GM12878 (cell line): ENCODE data around the gene MST1. TPM values are rescaled to one million over a fixed set of nuclear protein-coding genes. Genes with fewer than 3 reads are reported as not detected.
A peak's percentile ranks its signal among the peaks of the same experiment; 100 is the strongest.

Experiments used
- ATAC-seq: fragments of 200-7000 bp; cut with Tn5 transposase; 3 replicates; pipeline ENCODE4 v1.9.1; 2020; ENCODE audit warnings: mild to moderate bottlenecking, moderate library complexity
- BruUV-seq: library from RNA; stranded (reverse); fragments of 400-500 nt; replicated peaks from 2 replicates; lab custom pipeline; 2021; lab: Mats Ljungman, UMichigan
- CTCF ChIA-PET: fragments of 300-600 bp; sonication (Branson Sonifier 250); formaldehyde crosslinking; extraction: SDS; loops from one replicate; lab custom pipeline; 2021; ENCODE audit warnings: inconsistent platforms; lab: Yijun Ruan, JAX
- POLR2A ChIA-PET: fragments of 350-600 bp; formaldehyde crosslinking; extraction: SDS; loops from one replicate; lab custom pipeline; 2021; ENCODE audit warnings: inconsistent platforms; lab: Charles Lee
- RAD21 ChIA-PET: fragments of 300-600 bp; sonication (Branson Sonifier 250); formaldehyde crosslinking; loops from one replicate; lab custom pipeline; 2023; ENCODE audit warnings: antibody characterized with exemption; ENCODE audit not compliant: unreplicated experiment; lab: Charles Lee
- SMC1A ChIA-PET: fragments of 300-600 bp; sonication (Branson Sonifier 250); formaldehyde crosslinking; loops from one replicate; lab custom pipeline; 2023; ENCODE audit not compliant: unreplicated experiment, uncharacterized antibody; lab: Charles Lee
- DNase-seq: peaks from one replicate; pipeline ENCODE4 v3.0.0-alpha.2; 2011; ENCODE audit warnings: low read depth, low spot score
- FAIRE-seq: peaks from 3 replicates; lab custom pipeline; 2011; peaks lifted over from hg19 to GRCh38; lab: Jason Lieb, UNC
- H2AFZ ChIP-seq: 2 replicates; pipeline ENCODE4 v1.6.0; 2011; ENCODE audit warnings: low read depth, low read length, control low read depth; ENCODE audit not compliant: control insufficient read depth
- H3K27ac ChIP-seq: 2 replicates; pipeline ENCODE4 v1.5.1; 2011; ENCODE audit warnings: control low read depth; ENCODE audit not compliant: control insufficient read depth, insufficient read depth
- H3K27me3 ChIP-seq, 2 experiments: replicated peaks in 1 of 2; 2 replicates each; pipeline versions ENCODE4 v1.6.0 to v1.6.1; 2011; ENCODE audit warnings: low read length in 1 of 2; ENCODE audit not compliant: control insufficient read depth in 2 of 2, insufficient read depth in 2 of 2
- H3K36me3 ChIP-seq, 2 experiments: 2 replicates each; pipeline ENCODE4 v1.5.1; 2011; ENCODE audit warnings: low read length in 1 of 2; ENCODE audit not compliant: control insufficient read depth in 2 of 2, insufficient read depth in 2 of 2
- H3K4me1 ChIP-seq: 2 replicates; pipeline ENCODE4 v1.6.1; 2011; ENCODE audit warnings: mild to moderate bottlenecking, low read length, moderate library complexity, mixed read lengths; ENCODE audit not compliant: control insufficient read depth, insufficient read depth
- H3K4me2 ChIP-seq: 2 replicates; pipeline ENCODE4 v1.6.0; 2011; ENCODE audit warnings: control low read depth; ENCODE audit not compliant: control insufficient read depth, insufficient read depth
- H3K4me3 ChIP-seq: fragments of 200-600 bp; sonication (generic); 2 replicates; pipeline ENCODE4 v1.5.1; 2016
- H3K79me2 ChIP-seq: 2 replicates; pipeline ENCODE4 v1.6.0; 2011; ENCODE audit warnings: low read length; ENCODE audit not compliant: control insufficient read depth, insufficient read depth
- H3K9ac ChIP-seq: 2 replicates; pipeline ENCODE4 v1.8.0; 2011; ENCODE audit warnings: low read length, control low read depth, mixed read lengths; ENCODE audit not compliant: control insufficient read depth, insufficient read depth
- H3K9me3 ChIP-seq: replicated peaks from 3 replicates; pipeline ENCODE4 v1.5.1; 2011; ENCODE audit warnings: mild to moderate bottlenecking, low read length; ENCODE audit not compliant: control insufficient read depth, insufficient read depth
- H4K20me1 ChIP-seq: 2 replicates; pipeline ENCODE4 v1.6.0; 2011; ENCODE audit not compliant: control insufficient read depth, insufficient read depth
- ASH2L ChIP-seq: fragments of 300-600, 200-600 bp; sonication (generic); IDR thresholded peaks from 2 replicates; pipeline ENCODE4 v1.6.1; 2017; ENCODE audit warnings: low read depth, mild to moderate bottlenecking, borderline replicate concordance
- LARP7 ChIP-seq: fragments of 450-650 bp; IDR thresholded peaks from 2 replicates; pipeline ENCODE4 v1.6.1; 2017; ENCODE audit warnings: mild to moderate bottlenecking
- MTA2 ChIP-seq: fragments of 450-650 bp; IDR thresholded peaks from 2 replicates; pipeline ENCODE4 v1.6.1; 2016; ENCODE audit warnings: low read depth, mild to moderate bottlenecking, moderate library complexity
- POLR2AphosphoS5 ChIP-seq: IDR thresholded peaks from 2 replicates; pipeline ENCODE4 v1.6.1; 2011; ENCODE audit warnings: mild to moderate bottlenecking, low read length, inconsistent platforms
- SMARCA5 ChIP-seq: fragments of 450-650 bp; IDR thresholded peaks from 2 replicates; pipeline ENCODE4 v1.6.1; 2017; ENCODE audit warnings: mild to moderate bottlenecking
- SP1 ChIP-seq: IDR thresholded peaks from one replicate; pipeline ENCODE4 v1.6.1; 2011; ENCODE audit warnings: low read depth, low read length
- SREBF1 ChIP-seq: IDR thresholded peaks from 2 replicates; pipeline ENCODE4 v1.6.1; 2012; ENCODE audit warnings: mild to moderate bottlenecking, low read length
- YY1 ChIP-seq: IDR thresholded peaks from 2 replicates; pipeline ENCODE4 v1.6.1; 2011; ENCODE audit warnings: low read depth, mild to moderate bottlenecking, low read length
- WGBS: methylation state at CpG from one replicate; pipeline ENCODE4 v1.1.6; 2016; ENCODE audit warnings: low lambda C conversion rate; ENCODE audit not compliant: insufficient replicate concordance, insufficient coverage; ENCODE audit errors: missing lambda C conversion rate; 5-methylcytosine and 5-hydroxymethylcytosine counted together
- in situ Hi-C: fragments of 300-500 bp; cut with MboI; formaldehyde crosslinking; loops from 9 replicates; pipeline ENCODE4 v1.14.3; 2018; ENCODE audit warnings: mixed read lengths
- intact Hi-C: fragments of 100-400 bp; cut with micrococcal nuclease; formaldehyde crosslinking; loops from one replicate; pipeline ENCODE4 v1.14.2; 2022; ENCODE audit not compliant: unreplicated experiment
- polyA plus RNA-seq, 11 experiments: library from polyadenylated mRNA; depleted of rRNA in 4 of 11; unstranded in 6 of 11; stranded (reverse) in 5 of 11; fragments of >200 nt; fragmentation: Nextera tagmentation in 4 of 11; fragmentation: Illumina TruSeq in 1 of 11; extraction: Ambion mirVana in 4 of 11; extraction: Trizol in 1 of 11; gene quantifications; 1 replicate in 1 of 11; 2 replicates in 10 of 11; pipeline versions ENCODE4 v1.2.1 to v1.2.3, GENCODE V29; 2011 to 2016; ENCODE audit warnings: inconsistent platforms in 2 of 11, missing spikeins in 2 of 11, low read depth in 1 of 11
- total RNA-seq, 4 experiments: library from RNA; depleted of rRNA in 3 of 4; stranded (reverse); fragments of >200 nt in 3 of 4; fragmentation: Illumina TruSeq in 1 of 4; extraction: Trizol in 1 of 4; gene quantifications; 2 replicates each; pipeline versions ENCODE4 v1.2.1 to v1.2.3, GENCODE V29; 2013 to 2021
- TF ChIP-seq, protein P1 (sequence below), 3 experiments: IDR thresholded peaks in 2 of 3; conservative IDR thresholded peaks in 1 of 3; 2 replicates each; pipeline ENCODE4 v1.5.1; 2011; ENCODE audit warnings: low read depth in 3 of 3, low read length in 3 of 3, mild to moderate bottlenecking in 3 of 3, control low read depth in 2 of 3, moderate library complexity in 2 of 3, inconsistent platforms in 1 of 3, mixed read lengths in 1 of 3; ENCODE audit not compliant: control insufficient read depth in 2 of 3, insufficient read depth in 1 of 3; ENCODE audit errors: extremely low read depth in 1 of 3
- TF ChIP-seq, protein P2 (sequence below): fragments of 450-650 bp; conservative IDR thresholded peaks from 2 replicates; pipeline ENCODE4 v1.6.1; 2017; ENCODE audit warnings: mild to moderate bottlenecking, moderate library complexity

The MST1 gene
- total and polyA plus RNA-seq, 10 of the 15 experiments (the other 5 are each of a cell fraction or from before 2014, with no cell fraction given), result 1.2 to 25.5 (median 4.1) TPM

DNA sequence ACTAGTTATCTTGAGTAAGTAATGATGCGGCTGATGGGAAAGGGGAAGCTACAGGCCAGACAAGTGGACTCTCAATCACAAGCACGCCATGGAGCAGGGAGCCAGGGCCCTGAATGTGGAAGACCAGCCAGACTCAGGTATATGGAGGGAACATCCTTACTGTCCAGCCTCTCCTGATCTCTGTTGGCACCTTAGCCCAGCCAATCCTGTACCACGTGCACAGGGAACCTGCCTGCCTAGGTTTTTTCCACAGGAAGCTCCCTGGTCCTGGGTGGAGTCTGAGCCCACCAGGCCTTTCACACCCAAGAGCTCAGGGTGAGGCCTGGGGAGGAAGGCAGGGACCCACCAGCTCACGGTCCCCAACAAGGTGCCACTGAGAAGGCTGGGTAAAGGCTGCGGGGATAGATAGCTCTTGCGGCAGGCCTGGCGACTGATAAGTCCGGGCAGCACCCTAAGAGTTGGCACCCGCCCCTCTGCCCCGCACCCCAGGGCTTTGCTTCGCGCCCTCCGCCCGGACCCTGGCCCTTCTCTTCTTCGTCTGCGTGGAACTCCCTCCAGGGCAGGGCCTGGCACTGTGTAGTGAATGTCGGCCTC is 16.1 kb downstream of the MST1 start:
- Histone ChIP-seq H4K20me1 (no peaks in the 10 kb centered on the region), H3K4me2 (peak overlapping the region; percentile 99), H3K4me1 (peaks cover 10% of the 10 kb centered on the region), H3K9ac (peak overlapping the region; percentile 90), H3K27me3 (no peaks in the 10 kb centered on the region), H3K27ac (peak overlapping the region; percentile 86), H3K79me2 (peaks cover 20% of the 10 kb centered on the region), H2AFZ (peak overlapping the region; percentile 76), H3K4me3 (peak overlapping the region; percentile 94), H3K9me3 (no peaks in the 10 kb centered on the region), H3K36me3 (peaks cover 0 to 7% of the 10 kb centered on the region in 2 experiments)
- DNase-seq (no peak), ATAC-seq (peak; percentile 11; the same call in 1 of the 3 replicates), FAIRE-seq (peak; percentile 47)
- ChIA-PET RAD21 (interaction anchor here (0.5 to 3.3 kb wide), 3 partner anchors 23 to 136 kb away, joined by 3 to 89 read pairs (median 18); no protein-coding TSS in a partner anchor), POLR2A (interaction anchor here (0.5 to 2.9 kb wide), 11 partner anchors 110 to 666 kb away, joined by 3 to 10 read pairs (median 4); no protein-coding TSS in a partner anchor), CTCF (interaction anchor here (0.6 to 5.3 kb wide), 4 partner anchors 10 to 375 kb away, joined by 3 to 210 read pairs (median 4); no protein-coding TSS in a partner anchor), SMC1A (interaction anchor here (0.9 to 3.3 kb wide), 4 partner anchors 14 to 134 kb away, joined by 3 to 86 read pairs (median 3); no protein-coding TSS in a partner anchor)
- intact Hi-C loops (loop anchor here (5.0 to 10.0 kb wide), 2 partner anchors 221 to 648 kb away; partner anchors contain the start of genes IMPDH2 and NDUFAF3), in situ Hi-C loops (loop anchor here (10.0 kb wide), 1 partner anchor 138 kb away; no protein-coding TSS in a partner anchor)
- TF ChIP-seq SP1 (no peak), MTA2 (no peak), POLR2AphosphoS5 (0 out of 2 replicates have a peak, but pooled peaks have one; percentile 31), LARP7 (0 out of 2 replicates have a peak, but pooled peaks have one; percentile 20), SREBF1 (no peak), ASH2L (no peak), SMARCA5 (peak; percentile 40; the same call in 1 of the 2 replicates), YY1 (no peak)
- TF ChIP-seq, protein P1, sequence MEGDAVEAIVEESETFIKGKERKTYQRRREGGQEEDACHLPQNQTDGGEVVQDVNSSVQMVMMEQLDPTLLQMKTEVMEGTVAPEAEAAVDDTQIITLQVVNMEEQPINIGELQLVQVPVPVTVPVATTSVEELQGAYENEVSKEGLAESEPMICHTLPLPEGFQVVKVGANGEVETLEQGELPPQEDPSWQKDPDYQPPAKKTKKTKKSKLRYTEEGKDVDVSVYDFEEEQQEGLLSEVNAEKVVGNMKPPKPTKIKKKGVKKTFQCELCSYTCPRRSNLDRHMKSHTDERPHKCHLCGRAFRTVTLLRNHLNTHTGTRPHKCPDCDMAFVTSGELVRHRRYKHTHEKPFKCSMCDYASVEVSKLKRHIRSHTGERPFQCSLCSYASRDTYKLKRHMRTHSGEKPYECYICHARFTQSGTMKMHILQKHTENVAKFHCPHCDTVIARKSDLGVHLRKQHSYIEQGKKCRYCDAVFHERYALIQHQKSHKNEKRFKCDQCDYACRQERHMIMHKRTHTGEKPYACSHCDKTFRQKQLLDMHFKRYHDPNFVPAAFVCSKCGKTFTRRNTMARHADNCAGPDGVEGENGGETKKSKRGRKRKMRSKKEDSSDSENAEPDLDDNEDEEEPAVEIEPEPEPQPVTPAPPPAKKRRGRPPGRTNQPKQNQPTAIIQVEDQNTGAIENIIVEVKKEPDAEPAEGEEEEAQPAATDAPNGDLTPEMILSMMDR (IDR thresholded peaks at IDR 0.05 in 2 of 3, conservative IDR thresholded peaks at IDR 0.05 in 1 of 3; ENCODE audit: control insufficient read depth in 2 of 3, extremely low read depth in 1 of 3, insufficient read depth in 1 of 3, low read depth in 3 of 3, low read length in 3 of 3), result no peak
- TF ChIP-seq, protein P2, sequence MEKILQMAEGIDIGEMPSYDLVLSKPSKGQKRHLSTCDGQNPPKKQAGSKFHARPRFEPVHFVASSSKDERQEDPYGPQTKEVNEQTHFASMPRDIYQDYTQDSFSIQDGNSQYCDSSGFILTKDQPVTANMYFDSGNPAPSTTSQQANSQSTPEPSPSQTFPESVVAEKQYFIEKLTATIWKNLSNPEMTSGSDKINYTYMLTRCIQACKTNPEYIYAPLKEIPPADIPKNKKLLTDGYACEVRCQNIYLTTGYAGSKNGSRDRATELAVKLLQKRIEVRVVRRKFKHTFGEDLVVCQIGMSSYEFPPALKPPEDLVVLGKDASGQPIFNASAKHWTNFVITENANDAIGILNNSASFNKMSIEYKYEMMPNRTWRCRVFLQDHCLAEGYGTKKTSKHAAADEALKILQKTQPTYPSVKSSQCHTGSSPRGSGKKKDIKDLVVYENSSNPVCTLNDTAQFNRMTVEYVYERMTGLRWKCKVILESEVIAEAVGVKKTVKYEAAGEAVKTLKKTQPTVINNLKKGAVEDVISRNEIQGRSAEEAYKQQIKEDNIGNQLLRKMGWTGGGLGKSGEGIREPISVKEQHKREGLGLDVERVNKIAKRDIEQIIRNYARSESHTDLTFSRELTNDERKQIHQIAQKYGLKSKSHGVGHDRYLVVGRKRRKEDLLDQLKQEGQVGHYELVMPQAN, result peak; percentile 34; the same call in 1 of the 2 replicates
- WGBS, result 9% methylated on average over 17 of the region's 17 CpGs
- BruUV-seq, result TSS peak; percentile 80
